HG02642 (cell line): ENCODE measurements around the gene SMOC2.
"Not testable (repeated sequence)": the region's sequence is repeated elsewhere in the genome, so short reads cannot be mapped to it uniquely, and the experiment has no call there.

ENCODE experiments used
- ATAC-seq: cut with Tn5 transposase; IDR thresholded peaks from one replicate; pipeline ENCODE4 v1.9.1; 2021; ENCODE audit warnings: mild to moderate bottlenecking; ENCODE audit not compliant: unreplicated experiment, poor library complexity

The SMOC2 gene

DNA sequence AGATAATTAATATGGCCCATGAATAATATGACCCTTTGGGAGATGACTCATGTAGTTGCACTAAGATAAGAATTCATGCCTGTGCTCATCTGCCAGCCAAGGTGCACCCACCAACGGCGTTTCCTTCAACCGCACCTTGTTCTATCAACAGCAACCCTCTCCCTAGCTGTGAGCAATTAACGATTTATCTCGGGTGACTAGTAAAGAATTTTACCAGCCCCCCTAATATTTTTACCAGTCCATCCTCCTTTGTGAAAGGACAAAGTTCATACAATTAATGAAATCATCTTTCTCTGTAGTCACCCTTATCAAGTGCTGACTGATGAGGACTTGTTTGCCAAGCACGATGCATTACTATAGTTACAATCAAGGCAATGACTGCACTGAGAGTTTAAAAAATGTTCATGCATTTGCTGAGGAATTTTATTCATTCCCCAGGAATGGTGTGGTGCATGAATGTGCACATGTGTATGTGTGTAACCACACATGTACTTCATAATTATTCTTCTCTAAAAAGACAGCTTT is 118.7 kb downstream of the SMOC2 start:
- ATAC-seq, result no peak

- no peak for ATAC-seq
Measured at GRCh38 chr6:168560126-168560525, 119.1 kb downstream of the SMOC2 start.

DNA sequence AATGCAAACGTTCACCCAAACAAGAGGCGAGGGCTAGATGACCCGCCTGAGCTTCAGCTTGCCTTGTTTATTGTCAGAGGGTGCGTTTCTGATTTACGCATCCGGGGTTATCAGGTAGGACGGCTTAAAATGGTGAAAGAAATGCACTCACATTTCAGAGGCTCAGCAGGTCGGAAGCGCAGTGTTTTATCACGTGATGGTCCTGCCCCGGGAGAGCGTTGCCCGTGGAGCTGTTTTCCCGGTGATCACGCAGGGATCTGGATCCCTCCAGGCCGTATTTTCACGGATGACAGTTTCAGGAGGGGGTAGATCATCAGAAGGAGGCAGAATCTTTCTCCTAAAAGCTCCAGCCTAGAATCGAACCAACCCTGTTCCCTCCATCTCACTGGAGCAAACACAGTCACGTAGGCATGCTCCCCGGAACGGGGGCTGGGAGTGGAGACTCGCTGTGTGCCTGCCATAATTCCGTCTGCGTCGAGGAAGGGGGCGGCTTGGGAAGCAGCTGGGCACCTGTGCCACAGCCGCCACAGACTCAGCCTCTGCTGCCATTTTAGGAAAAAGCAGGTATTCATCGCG is 121.7 kb downstream of the SMOC2 start:
- no peak for ATAC-seq

- no peak for ATAC-seq
Measured at GRCh38 chr6:168563656-168564055, 122.7 kb downstream of the SMOC2 start.

DNA sequence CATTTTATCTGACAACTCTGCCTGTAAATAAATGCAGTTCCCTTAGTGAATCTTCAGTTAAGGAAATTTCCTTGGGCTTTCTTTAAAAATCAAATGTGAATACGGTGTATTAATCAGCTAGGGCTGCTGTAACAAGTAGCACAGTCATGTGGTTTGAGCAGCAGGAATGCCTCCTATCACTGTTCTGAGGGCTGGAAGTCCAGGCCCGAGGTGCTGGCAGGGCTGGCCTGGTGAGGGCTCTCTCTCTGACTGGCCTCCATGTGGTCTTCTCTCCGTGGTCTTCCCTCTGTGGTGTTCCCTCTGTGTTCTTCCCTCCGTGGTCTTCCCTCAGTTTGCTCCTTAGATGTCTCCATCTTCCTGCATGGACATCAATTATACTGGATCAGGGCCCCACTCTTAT is 124.1 kb downstream of the SMOC2 start:
- no peak for ATAC-seq

GRCh38 chr6:168570211-168570610 is 129.2 kb downstream of the SMOC2 start:
- ATAC-seq, result no peak

- no peak for ATAC-seq
Measured at GRCh38 chr6:168571268-168571667, 130.3 kb downstream of the SMOC2 start.

DNA sequence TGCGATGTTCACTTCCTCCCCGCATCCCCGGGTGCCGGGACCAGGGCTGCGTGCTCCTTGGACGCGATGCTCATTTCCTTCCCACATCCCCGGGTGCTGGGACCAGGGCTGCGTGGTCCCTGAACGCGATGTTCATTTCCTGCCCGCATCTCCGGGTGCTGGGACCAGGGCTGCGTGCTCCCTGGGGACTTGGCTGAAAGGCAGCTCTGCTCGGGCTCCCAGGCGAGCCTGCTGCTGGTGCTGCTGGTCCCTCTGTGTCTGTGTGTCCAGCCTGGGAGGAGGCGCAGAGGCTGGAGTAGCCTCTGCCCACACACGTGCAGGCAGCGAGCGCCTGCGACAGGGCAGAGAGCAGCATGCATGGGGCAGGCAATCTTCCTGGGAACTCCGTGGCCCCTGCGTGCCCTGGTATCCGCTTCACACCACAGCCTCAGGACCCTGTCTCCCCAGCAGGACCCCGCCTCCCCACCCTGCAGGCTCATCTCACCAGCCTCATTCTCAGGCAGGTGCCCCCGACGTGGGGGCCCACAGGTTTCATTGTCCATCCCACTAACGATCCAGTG is 132.4 kb downstream of the SMOC2 start:
- ATAC-seq, result not testable (repeated sequence)

GRCh38 chr6:168574075-168574698 is 133.2 kb downstream of the SMOC2 start:
- ATAC-seq, result no peak

GRCh38 chr6:168574699-168575195 is 133.8 kb downstream of the SMOC2 start:
- ATAC-seq, result no peak

DNA sequence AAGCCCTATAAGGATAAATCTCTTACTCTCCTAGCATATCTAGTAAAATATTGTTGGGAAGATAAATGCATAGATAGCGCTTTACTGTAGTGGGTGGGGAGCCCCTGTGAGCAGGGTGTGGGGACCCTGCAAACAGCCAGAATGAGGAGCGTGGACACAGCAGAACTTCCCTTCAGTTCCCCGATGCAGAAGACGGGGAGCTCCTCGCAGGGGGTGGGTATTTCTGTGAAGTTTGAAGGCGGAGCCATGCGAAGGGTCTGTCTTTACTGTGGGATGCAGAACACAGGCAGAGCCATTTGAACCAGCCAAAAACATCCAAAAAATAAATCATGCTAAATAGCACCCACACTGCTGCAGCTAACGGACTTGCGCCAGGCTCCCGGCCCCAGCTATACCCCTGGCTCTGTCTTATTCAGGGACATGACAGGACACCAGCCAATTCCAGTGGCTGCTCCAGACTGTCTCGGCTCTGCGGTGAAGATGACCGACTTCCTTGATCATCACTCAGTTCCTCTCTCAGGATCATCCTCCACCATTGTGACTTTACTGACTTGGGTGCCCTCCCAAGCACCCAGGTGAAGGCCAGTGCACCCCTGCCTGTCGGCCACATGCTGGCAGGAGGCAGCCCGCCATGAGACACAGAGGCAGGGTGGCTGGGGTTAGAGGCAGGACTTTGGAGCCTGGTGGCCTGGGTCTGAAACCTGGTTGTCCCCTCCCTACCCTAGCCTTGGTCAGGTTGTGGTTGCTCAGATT is 134.5 kb downstream of the SMOC2 start:
- ATAC-seq, result no peak

- ATAC-seq, result no peak
Measured at GRCh38 chr6:168576388-168576787, 135.4 kb downstream of the SMOC2 start.

DNA sequence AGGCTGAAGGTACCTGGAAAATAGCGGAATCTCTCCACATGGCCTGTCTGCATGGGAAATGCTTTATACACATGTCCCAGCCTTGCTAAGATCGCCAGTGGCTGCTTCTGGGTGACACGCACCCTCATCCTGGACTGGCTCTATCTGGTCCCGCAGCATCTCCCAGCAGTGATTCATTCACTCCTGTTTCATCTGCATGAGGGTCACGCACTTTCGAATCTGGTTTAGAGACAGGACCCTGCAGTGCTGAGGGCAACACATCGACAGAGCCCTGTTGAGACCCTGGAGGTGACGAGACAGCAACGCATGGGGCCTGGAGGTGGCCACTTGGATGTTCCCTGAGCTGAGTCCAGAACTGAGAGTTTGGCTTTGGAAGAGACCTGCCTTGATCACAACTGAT is 136.5 kb downstream of the SMOC2 start:
- no peak for ATAC-seq

DNA sequence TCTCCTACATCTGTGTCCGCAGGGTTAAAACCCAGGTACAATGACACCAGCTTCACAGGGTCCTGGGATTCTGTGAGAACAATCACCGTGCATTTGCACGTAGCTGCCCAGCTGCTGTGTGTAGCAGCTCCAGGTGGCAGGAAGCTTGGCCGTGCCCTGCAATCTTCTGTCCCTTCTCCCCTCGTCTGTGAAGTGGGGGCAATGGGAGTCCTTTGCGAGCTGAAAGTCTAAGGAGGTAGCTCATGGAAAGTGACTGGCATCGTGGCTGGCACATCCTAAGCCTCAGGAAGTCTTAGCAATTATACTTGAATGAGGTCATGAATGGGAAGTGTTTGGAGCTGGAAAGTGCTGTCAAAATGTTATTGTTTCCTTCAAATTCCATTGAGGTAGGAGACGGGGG is 137.1 kb downstream of the SMOC2 start:
- ATAC-seq, result no peak

DNA sequence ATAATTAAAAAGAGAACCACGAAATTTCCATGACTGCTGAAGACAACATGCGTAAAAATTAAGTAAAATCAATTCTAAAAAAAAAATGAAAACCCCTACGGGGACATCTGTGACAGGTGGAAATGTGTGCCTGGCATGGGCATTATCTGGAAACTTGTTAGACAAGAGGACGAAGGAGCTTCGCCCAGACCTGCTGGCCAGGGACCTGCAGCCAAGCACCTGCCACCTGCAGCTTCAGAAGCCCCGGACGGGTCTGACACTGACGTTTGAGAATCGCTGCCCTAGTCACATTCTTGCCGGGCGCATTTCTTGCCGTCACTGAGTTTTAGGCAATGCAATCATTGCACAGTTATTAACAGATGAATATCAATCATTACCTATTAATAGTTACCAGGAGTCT is 140.3 kb downstream of the SMOC2 start:
- ATAC-seq, result no peak

DNA sequence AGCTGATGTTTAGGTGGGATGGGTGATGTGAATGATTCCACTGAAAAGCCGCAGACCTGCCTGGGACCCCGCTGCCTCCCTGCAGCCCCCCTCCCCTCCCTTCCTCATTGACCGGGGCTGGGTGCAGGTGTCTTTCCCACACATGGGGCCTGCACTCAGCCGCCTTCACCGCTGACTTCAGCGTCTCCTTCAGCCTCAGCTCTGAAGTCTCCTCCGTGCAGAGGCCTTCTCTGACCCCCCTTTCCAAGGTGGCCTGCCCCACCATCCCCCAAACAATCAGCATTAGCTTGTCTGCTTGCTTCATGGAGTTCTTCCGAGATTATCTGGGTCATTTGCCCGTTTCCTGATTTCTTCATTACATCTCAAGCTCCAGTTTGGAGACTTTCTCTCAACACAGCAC is 140.7 kb downstream of the SMOC2 start:
- no peak for ATAC-seq

GRCh38 chr6:168582571-168582981 is 141.6 kb downstream of the SMOC2 start:
- ATAC-seq, result no peak

DNA sequence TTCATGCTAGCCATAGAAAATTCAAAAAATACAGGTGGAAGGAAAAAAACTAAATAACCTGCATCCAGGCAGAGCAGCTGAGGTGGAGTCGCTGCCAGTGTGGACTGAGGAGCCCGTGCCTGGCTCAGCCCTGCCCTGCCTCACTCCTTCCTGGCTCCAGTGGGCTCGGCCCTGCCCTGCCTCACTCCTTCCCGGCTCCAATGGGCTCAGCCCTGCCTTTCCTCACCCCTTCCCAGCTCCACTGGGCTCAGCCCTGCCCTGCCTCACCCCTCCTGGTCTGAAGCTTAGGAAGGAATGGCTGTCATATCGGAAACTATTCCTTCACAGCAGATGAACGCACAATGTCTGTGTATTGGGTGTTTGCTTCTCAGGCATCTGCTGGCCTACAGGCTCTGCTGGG is 142.1 kb downstream of the SMOC2 start:
- ATAC-seq, result no peak

- ATAC-seq, result no peak
Measured at GRCh38 chr6:168583821-168584220, 142.8 kb downstream of the SMOC2 start.

- no peak for ATAC-seq
Measured at GRCh38 chr6:168584249-168584648, 143.3 kb downstream of the SMOC2 start.

- ATAC-seq, result no peak
Measured at GRCh38 chr6:168584671-168585070, 143.7 kb downstream of the SMOC2 start.
